ENCODE measurements around the gene UPF3A.
"Not testable (repeated sequence)": the region's sequence is repeated elsewhere in the genome, so short reads cannot be mapped to it uniquely, and the experiment has no call there.

UPF3A gene, protein sequence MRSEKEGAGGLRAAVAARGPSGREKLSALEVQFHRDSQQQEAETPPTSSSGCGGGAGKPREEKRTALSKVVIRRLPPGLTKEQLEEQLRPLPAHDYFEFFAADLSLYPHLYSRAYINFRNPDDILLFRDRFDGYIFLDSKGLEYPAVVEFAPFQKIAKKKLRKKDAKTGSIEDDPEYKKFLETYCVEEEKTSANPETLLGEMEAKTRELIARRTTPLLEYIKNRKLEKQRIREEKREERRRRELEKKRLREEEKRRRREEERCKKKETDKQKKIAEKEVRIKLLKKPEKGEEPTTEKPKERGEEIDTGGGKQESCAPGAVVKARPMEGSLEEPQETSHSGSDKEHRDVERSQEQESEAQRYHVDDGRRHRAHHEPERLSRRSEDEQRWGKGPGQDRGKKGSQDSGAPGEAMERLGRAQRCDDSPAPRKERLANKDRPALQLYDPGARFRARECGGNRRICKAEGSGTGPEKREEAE

DNA sequence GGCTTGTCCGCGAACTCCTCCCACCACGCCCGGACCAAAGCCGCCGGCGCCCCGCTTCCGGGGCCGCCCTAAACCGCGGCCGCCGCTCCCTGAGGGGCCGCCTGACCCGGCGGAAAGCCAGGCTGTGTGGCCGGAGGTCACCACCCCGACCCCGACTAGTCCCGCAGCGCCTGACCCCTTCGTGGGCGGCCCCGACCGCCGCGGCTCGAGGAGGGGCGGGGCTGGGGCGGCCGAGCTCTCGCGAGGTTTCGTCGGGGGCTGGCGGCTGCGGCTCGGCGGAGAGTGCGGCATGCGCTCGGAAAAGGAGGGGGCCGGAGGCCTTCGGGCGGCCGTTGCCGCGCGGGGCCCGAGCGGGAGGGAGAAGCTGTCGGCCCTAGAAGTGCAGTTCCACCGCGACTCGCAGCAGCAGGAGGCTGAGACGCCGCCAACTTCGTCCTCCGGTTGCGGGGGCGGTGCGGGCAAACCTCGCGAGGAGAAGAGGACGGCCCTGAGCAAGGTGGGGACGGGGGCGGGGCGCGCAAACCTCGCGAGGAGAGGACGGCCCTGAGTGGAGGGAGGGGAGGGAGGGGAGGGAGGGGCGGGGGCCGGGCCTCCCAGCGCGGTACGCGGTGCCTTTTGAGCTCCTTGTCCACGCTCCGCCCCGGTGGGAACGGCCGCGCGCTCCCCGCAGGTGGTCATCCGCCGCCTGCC is at the start of gene UPF3A:
Gene UPF3A, plus strand, starts transcription at position 251 of the 690 bp plus-strand sequence. Its CDS starts 39 bp downstream, at position 290.
- peak; percentile 90 for DNase-seq

DNA sequence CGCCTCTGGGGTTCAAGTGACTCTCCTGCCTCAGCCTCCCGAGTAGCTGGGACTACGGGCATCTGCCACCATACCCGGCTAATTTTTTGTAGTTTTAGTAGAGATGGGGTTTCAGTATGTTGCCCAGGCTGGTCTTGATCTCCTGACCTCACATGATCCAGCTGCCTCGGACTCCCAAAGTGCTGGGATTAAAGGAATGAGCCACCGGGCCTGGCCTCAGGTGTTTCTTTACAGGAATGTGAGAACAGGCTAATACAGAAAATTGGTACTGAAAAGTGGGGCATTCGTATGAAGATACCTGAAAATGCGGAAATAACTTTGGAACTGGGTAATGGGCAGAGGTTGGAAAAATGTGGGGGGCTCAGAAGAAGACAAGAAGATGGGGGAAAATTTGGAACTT is 49.5 kb upstream of the UPF3A start:
- no peak for DNase-seq

DNA sequence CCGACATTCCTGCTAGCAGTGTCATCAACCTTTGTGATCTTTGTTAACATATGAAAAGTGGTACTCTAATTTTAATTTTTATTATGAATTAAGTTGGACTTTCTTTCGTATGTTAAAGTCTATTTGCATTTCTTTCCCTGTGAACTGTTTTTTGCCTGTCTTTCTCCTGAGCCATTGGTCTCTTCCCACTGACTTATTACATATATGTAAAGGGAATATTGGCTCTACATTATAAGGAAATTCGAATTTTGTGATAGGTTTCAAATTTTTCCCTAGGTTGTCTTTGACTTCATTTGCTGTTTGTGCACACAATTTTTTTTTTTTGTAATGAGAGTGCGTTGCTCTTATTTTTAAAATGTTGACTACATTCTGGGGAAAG is 47.1 kb upstream of the UPF3A start:
- DNase-seq, result no peak

DNA sequence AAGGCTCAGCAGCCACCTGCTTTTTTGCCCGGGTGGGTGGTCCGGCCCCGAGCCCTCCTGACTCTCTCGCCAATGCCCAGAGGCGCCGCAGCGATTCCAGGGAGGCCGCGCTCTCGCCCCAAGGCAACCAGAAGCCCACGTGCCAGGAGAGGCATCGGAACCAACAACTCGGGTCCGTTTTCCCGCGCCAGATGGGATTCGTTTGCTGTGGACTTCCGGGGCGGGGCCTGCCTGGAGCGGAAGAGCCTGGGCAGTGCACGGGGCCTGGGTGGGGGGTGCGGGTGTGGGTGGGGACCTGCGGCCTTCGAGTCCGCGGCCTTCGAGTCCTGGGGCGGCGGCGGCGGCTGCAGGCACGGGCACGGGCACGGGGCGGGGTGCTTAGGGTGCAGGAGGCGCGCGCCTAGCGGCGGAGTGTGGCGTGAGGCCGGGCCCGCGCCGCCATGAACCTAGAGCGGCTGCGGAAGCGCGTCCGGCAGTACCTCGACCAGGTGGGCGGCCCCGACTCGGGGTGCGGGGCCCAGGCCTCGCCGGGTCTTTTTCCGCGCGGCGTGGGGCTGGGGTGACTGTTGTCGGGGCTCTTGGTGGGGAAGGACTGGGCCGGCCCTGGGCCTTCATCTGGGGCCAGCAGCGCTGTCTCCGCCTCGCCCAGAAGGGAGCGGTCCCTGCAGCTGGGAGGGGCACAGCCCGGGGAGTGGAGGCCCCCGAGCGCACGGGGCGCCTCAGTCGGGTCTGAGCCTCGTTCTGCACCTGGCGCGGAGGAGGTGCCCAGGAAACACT is 46.6 kb upstream of the UPF3A start, which contains the start of gene CDC16:
Gene CDC16, plus strand, starts transcription at position 253 of the 777 bp plus-strand sequence. Its CDS starts 188 bp downstream, at position 441.
- DNase-seq, result peak; percentile 92

DNA sequence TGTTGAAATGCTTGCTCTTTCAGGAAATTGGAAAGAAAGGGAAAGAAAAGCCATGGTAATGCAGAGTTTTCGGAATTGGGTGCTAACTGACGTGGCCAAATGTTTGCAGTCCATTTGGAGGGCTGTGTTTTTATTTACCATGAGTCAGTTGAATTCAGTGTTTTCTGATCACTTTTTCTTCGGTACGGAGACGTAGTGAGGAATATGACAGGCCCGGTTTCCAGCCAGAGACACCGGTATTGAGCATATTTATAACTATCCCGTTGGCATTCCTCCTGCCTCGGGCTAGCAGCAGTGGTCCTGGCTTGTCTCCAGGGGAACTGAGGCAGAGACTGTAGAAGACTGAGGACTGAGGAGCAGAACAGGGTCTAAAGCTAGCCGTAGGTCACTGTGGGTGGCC is 45.7 kb upstream of the UPF3A start:
- no peak for DNase-seq

DNA sequence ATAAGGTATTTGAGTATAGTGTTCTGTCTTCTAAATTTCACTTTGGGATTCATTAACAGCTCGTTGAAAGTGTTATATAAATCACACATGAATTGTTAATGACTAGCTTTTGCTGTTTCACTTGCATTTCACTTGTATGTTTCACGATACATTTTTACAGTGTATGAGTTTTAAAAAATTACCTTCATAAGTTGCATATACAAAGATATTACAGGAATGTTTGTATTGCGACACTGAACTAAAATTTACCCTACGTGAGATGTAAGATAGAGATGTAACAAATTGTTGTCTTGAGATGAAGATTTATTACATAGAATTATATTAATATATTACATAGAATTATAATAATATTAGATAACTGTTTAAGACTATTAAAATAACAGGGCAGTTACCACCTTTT is 45.2 kb upstream of the UPF3A start:
- DNase-seq, result no peak

DNA sequence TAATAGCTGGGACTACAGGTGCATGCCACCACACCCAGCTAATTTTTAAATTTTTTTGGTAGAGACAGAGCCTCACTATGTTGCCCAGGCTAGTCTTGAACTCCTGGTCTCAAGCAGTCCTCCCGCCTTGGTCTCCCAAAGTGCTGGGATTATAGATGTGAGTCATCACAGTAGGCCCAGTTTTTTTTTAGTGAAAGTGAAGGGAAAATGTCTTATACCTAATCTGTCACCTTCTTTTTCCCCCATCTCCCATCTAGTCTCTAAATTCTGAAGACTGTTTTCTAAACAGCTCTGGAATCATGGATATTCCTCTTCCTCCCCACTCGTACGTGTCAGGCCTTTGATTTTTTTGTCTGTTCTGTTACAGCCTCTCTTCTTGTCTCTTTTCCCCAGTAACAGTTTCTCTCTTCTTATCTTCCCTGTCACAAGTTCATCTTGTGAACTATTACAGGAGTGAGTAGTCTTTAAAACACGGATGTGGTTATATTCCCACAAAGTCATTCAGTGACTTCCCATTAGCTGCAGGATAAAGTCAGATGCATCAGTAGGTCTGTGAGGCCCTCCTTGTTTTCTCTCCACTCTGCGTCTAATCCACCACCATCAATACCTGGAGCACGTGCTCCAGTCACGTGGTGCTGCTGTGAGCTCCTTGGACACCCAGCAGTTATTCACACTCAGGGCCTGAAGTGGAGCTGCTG is 43.8 kb upstream of the UPF3A start:
- DNase-seq, result no peak

DNA sequence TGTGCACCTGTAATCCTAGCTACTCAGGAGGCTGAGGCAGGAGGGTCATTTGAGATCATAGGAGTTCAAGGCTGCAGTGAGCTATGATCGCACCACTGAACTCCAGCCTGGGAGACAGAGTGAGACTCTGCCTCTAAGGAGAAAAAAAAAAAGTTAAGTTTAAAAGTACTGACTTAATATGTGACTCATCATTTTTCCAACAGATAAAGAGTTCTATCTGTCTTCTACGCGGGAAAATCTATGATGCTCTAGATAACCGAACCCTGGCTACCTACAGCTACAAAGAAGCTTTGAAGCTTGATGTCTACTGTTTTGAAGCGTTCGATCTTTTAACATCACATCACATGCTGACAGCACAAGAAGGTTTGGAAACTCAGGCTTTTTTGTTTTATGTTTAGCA is 39.5 kb upstream of the UPF3A start:
- DNase-seq, result no peak

DNA sequence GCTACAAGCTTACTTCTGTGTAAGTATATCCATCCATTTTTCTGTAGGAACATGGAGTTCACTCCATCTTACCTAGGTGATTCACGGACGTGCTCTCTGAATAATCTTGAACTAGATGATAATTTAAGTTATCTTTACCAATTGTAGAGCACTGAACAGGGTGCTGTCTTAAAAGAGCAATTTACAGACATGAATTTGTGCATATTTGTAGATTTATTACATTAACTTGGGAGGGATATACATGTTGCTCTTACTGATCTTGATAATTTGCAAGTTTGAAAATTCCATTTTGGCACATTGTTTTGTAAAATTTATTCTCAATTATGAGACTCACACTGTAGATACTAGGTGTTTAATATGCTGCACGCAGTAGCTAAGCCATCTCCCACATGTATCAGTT is 37.4 kb upstream of the UPF3A start:
- DNase-seq, result no peak

DNA sequence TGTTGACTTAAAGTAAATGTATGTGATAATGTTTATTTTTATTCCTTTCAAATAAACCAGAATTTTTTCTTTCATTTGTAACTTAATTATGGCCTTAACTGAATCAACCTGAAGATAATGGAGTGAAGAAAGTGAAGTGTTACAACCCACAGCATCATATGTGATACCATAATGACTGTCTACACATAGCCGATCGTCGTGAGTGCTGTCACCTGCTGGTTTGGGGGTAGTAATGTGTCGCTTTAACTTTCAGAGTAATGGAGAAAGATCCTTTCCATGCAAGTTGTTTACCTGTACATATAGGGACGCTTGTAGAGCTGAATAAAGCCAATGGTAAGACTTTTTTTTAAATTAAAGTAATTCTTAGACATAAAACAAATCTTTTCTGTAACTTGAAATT is 36.8 kb upstream of the UPF3A start:
- DNase-seq, result no peak

DNA sequence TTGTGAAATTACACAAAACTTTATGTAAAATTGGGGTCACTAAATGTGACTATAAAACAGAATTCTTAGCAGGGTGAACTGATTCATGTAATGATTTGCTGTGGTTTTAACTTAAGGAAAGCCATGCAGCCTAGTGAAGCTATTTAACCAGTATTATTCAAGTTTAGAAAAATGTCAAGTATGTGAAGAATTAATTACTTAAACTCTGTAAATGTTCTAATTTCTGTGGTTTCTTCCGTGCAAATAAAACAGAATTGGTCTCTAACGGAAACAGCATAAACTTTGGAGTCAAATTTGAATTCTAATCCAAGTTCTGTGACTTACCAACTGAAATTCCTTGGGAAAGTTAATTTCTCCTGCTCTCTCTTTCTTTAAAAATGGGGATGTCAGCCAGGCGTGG is 33.4 kb upstream of the UPF3A start:
- DNase-seq, result no peak

DNA sequence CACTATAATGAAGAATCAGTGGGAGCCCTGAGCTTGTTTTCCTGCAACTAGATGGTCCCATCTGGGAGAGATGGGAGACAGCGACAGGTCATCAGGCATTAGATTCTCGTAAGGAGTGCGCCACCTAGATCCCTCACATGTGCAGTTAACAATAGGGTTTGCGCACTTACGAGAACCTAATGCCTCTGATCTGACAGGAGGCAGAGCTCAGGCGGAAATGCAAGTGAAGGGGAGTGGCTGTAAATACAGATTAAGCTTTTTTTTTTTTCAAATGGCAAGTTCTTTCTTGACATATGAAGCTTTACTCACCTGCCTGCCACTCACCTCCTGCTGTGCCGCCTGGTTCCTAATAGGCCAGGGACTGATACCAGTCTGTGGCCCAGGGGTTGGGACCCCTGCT is 32.3 kb upstream of the UPF3A start:
- no peak for DNase-seq

DNA sequence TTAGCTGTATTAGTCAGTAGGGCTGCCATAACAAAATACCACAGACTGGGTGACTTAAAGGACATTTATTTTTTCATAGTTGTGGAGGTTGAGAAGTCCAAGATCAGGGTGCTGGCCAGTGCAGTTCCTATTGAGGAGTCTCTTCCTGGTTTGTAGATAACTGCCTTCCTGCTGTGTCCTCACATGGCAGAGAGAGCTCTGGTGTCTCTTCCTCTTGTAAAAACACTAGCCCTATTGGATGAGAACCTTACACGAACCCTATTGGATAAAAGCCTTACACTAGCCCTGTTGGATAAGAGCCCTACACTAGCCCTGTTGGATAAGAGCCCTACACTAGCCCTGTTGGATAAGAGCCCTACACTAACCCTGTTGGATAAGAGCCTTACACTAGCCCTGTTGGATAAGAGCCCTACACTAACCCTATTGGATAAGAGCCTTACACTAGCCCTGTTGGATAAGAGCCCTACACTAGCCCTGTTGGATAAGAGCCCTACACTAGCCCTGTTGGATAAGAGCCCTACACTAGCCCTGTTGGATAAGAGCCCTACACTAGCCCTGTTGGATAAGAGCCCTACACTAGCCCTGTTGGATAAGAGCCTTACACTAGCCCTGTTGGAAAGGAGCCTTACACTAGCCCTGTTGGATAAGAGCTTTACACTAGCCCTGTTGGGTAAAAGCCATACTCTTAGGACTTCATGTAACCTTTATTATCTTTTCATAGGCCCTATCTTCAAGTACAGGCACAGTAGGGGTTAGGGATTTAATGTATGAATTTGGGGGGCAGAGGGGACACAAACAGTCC is 29.6 kb upstream of the UPF3A start:
- not testable (repeated sequence) for DNase-seq

DNA sequence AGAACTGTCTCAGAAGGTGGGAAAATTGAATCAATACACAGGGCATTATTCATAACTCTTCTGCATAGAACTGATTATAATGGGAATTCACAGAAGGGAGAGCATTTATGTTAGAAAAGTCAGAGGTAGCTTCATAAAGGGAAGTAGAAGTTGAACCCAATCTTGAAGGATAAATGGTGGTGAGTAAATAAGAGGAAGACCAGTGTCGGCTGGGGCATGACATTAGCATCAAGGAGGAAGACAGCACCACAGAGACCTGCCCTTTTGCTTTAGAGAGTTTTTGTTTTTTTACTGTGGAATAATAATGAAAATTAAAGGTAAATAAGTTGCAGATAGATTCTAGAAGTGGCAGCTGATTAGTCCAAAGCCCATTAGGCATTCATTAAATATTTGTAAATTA is 24.9 kb upstream of the UPF3A start:
- no peak for DNase-seq

DNA sequence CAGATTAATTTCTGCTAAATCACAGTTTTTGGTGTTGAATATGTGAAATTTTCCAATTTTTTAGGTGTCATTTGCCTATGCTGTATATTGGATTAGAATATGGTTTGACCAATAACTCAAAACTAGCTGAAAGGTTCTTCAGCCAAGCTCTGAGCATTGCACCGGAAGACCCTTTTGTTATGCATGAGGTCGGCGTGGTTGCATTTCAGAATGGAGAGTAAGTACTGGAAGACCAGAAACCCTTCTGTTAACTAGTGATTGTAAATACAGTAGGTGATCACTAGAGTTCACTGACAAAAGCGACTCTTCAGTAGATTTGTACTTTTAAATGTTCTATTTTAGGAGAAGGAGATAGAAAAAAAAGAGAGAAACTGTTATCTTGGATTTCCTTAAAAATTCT is 24.4 kb upstream of the UPF3A start:
- DNase-seq, result no peak

DNA sequence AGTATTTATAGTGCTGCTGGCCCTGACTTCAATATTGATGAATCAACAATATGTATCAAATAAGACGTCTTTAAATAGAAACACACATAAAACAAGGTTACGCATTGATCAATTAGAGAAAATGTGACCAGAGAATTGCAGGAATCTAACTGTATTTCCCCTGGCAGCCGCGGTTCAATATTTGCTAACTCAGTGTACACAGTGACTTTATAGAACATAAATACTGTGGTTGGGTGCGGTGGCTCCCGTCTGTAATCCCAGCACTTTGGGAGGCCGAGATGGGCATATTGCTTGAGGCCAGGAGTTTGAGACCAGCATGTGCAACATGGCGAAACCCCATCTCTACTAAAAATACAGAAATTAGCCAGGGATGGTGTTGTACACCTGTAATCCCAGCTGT is 22.8 kb upstream of the UPF3A start:
- DNase-seq, result no peak

DNA sequence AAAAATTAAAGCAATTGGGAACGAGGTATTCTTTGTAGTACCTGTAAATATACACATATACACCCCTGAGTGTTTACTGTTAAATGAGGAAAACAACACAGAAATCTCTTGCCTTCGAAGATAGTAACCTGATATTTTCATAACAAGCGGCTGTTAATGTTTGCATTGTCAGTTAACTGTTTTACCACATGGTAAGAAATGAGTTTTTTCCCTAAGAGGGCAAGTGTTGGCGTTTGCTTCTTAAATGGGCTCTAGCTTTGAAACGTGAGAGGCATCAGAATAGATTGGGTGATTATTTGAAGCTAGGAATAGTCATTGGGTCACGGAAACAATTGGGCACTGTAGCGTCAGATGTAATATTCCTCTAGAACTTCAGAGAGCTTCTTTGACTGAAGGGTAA is 22.0 kb upstream of the UPF3A start:
- DNase-seq, result no peak

DNA sequence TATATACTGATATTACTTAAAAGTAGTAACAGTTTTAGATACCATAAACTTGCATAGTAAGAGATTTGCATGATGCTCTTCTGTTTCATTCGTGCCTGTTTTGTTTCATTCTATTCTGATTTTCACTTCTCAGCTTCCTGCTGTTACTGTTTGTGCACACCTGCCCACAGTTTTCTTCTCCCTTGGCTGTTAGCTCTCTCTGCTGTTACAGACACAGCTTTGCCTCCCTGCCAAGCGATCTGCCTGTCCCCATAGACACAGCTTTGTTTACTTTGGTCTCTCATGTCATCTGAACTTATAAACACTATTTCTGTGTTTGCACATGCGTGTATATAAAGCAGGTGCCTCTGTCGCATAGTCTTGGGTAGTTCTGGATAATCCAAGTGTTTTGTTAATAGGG is 21.4 kb upstream of the UPF3A start:
- no peak for DNase-seq

DNA sequence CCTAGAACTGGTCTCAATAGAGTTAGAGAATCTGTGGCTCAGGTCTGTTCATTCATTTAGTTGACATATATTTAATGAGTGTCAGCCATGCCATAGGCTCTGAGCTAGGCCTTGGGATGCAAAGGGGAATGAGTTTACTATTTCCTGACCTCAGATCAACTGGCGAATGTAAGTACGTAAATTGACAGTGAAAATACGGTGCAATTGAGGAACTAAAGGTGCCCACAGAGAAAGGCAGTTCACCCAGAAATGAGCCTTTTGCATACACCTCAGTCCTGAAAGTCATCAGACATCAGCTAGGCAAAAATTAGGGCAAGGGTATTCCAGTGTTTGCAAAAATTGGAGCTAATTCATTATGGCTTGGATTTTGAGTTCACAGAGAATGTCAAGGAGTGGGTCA is 20.6 kb upstream of the UPF3A start:
- DNase-seq, result no peak

DNA sequence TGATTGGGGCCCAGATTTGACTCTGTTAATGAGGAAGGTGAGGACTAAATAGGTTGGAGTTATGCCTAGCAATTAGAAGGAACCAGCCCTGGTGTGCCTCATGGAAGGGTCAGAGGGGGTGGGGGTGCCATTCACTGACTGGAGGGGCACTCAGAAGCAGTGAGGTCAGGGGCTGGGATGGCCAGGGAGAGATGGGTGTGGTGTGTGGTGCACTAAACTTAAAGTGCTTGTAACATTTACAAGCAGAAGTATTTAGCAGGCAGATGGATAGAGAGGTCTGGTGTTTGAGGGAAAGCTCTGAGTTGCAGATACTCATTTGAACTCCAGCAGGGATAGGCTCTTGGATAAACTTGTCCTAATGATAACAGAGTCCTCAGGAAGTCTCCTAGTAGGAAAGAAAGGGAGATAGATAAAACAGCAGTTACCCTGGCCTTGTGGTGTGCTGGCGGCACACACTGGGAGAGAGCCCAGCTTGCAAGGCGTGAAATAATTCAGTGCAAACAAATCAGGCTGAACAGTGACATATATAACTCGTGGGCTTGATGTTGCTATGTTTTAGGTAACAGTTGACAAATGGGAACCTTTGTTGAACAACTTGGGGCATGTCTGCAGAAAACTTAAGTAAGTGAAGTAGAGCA is 20.0 kb upstream of the UPF3A start:
- no peak for DNase-seq

DNA sequence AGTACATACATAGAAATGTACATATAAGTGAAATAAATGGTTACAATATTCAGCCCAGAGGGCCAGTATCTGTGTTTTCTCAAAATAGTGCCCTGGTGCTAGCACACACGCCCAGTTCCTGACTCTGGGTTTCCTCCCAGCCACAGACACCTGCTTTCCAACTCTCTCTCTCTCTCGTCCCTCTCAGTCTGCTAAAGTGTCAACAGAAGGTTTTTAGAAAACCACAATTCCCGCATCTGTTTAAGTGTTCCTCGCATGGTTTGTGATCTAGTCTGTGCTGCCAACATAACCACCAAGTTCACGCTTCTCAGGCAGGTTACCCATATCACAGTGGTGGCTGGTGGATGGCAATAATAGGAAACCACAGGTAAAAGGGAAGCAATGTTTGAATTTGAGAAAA is 17.8 kb upstream of the UPF3A start:
- no peak for DNase-seq

DNA sequence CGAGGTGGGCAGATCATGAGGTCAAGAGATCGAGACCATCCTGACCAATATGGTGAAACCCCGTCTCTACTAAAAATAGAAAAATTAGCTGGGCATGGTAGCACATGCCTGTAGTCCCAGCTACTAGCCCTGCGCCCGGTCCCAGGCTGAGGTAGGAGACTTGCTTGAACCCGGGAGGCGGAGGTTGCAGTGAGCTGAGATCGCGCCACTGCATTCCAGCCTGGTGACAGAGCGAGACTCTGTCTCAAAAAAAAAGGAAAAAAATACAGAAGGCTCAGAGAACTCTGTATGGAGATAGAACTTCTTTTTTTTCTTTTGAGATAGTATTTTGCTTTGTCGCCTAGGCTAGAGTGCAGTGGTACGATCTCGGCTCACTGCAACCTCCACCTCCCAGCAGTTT is 17.1 kb upstream of the UPF3A start:
- DNase-seq, result not testable (repeated sequence)
